Stimulated activated CD4-positive, alpha-beta T cell treated with anti-CD3 and anti-CD28 coated beads, Interleukin-12 subunit alpha, Interleukin-12 subunit beta, amount 100 ng/mL, for 4 hours (primary cell): ENCODE measurements around the gene FILIP1L.

Source experiments
- DNase-seq: peaks from one replicate; pipeline ENCODE4 v3.0.0-alpha.2; 2020

The FILIP1L gene

DNA sequence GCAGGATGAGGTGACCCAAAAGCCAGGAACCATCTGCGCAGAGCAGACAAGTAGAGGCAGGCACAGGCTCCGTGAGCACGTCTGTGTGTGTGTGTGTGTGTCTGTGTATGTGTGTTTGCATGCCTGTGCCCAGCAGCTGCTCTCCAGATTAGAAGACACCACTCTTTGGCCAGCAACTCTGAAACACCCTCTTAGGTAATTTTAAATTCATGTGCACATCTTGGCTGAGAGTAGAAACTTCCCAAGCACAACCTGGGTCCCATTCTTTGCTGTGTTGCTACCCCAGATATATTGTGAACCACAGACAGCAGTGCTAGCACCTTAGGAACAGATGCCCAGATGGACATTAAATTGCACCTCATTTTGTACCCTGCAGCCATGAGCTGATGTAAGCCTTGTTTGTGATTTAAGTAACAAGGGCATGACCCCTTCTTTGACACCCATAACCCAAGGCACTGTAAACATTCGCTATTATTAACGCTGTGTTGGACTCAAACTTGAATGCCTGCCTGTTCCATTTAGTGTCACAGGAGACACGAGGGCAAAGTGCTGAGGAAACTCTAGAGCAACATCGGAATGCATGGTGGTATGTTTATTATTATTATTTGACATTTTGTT, at the start of gene FILIP1L:
FILIP1L (minus strand) TSS at position 89 of the 618 bp plus-strand sequence.
- no peak for DNase-seq

DNA sequence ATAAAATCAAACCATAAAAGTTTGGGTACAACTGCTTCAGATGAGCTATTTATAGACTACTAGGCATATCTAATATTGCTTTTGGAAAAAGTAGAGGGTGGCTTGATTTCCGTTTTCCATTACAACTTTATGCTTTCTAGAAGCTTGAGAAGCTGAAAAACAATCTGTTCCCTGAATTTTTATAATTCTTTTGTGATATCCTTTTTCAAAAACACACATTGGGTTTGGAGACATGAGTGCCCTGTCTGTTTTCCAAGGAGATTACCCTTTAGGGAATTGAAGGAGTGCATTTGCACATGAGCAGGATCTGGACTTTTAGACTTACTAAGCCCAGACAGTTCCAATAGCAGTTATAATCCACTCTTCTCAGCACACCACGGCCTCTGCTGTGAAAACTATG, 49.5 kb upstream of the FILIP1L start:
- no peak for DNase-seq

DNA sequence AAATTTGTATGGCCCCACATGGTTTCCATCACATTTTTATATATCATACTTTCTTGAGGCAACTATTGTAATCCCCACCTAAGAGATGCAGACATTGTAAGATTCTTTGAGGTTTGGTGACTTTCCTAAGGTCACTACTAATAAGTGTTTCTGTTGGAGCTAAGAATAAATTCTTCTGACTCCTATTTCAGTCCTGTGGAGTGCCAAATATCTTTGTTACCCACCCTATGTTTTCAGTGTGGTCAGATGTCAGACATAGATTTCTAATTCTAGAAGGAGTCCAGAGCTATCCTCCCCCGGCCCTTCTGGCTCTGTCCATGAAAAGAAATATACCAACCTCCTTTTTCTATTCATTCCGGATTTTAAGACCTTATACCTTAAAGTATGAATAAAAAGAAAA, 46.2 kb upstream of the FILIP1L start:
- DNase-seq: no peak

DNA sequence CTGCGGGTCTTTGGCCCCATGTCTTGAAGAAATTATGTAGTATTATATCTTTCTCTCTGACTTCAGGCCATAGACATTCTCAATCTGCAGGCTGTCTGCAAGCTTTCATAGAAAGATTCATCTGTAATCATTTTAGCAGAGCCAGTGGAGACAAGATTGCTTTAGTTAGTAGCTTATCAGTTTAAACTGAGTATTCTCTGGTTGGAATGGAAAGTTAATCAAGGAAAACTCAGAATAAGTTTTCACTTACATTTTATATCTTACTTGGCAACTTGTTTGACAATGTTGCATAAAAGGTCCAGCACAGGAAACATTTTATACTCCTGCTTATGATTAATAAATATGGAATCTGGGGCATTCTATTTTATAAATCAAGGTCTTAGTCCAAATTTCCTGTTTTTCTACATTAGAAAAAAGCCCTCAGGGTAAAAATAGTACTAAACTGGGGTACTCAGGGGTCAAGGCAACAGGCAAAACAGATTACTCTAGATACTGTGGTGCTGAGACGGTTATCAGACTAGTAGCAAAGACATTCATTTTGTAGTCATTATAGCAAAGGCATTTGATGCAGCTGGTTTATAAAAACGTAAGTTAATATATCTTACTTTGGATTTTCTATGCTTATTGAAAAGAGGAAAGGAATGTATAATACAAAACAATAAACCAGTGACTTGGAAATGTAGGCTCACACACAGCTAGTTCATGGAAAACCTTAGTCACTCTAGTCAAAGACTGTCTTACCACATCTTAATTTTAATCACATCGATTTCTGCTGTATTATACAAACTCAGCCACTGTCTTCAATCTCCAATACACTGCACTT, 45.2 kb upstream of the FILIP1L start:
- DNase-seq: no peak

DNA sequence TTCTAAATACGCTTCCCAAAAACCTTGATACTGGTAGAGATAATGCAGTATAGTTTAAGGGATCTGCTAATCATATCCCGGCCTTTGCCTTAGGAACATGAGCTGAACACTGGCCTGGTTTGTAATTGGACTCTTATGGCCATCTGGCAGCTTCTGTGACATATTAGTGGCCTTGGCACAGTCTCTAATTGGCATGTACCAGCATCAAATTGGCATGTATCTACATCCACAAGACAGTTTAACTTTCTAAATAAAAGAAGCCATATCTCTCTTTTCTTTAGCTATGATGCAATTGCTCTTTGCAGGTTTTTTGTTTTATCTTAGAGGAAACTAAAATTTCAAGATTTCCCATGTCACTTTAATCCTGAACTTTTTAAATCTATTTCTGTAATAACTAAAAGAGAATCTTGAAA, 44.6 kb upstream of the FILIP1L start:
- DNase-seq: no peak

DNA sequence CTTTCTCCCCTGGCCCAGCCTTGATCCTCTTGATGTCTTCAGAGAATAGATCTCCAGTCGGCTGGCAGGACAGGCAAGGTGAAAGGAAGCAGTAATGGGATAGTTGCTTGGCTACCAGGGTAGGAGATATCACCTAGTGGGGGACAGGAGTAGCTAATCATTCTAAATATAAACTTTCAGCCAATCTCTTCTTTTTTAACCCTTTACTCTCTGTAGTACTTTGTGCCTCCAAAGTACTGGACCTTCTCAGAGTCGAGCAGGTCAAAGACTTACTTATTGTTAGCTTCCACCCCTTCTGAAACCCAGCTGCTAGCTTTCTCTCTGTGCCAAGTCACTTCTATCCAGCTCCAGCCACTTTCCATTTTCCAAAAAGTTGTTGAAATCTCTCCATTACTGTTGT, 43.4 kb upstream of the FILIP1L start:
- no peak for DNase-seq

DNA sequence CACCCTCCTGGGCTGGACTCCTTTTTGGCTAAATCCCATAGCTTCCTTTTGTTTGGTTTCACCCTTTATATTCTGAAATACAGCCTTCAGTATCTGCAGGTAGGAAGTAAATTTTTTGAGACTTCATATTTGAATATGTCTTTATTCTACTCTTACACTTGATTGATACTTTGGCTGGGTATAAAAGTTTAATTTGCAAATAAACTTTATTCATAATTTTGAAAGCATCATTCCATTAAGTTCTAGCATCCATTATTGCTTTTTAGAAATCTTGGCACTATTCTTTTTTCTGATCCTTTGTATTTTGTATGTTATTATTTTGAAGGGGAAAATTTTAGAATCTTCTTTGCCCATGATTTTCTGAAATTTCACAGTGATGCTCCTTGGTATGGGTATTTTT, 41.3 kb upstream of the FILIP1L start:
- no peak for DNase-seq

DNA sequence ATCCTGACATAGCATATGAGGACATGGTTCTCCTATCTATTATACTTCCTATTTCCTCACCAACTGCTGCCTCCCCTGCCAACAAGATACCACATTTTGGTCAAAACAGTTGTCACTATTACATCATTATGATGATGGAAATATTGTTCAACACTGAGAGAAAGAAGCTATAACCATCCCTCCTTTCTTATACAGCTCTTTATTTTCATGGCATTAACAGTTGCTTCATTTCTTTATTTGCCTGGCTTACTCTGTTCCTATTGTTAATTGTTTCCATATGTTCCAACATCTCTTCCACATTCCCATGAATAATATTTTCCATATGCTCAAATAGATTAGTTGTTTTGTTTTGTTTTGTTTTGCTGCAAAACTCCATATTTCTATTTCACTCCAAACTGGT, 40.8 kb upstream of the FILIP1L start:
- no peak for DNase-seq

DNA sequence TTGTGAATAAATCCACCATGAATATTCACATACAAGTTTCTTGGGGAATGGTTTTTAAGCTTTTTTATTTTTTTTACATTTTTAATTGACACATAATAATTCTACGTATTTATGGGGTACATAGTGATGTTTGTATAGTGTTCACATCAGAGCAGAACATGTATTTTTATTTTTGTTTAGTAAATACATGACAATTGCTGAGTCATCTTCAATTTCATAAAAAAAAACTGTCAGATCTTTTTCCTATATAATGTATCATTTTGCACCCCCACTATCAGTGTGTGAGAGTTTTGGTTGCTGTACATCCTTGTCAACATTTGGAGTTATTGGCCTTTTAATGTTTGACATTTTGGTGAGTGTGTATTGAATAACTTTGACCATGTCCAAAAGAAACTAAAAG, 39.9 kb upstream of the FILIP1L start:
- no peak for DNase-seq

DNA sequence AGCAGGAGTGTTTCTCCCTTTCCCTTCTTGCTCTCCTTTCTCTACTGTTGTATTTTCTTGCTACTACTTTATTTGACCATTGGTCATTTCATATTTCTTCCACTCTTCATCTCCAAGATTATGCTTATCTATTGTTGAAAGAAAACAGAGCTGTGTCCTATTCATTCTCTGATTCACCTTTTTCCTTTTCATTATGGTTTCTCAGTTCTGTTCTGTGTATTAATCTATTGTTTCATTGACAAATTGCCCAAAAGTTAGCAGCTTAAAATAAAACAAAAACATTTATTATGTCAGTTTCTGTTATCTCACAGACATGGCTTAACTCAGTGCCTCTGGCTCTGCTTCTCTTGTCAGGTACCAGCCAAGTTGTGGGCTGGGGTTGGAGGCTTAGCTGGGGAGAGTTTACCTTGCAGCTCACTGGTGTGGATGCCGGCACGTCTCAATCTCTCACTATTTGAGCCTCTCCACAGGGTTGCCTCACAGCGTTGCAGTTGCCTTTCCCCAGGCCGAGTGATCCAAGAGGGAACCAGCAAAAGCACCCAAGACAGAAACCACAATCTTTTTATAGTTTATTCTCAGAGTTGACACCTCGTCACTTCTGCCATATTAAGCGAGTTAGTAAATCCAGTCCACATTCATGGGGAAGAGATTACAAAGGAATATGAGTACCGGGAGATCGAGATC, 36.9 kb upstream of the FILIP1L start:
- no peak for DNase-seq

DNA sequence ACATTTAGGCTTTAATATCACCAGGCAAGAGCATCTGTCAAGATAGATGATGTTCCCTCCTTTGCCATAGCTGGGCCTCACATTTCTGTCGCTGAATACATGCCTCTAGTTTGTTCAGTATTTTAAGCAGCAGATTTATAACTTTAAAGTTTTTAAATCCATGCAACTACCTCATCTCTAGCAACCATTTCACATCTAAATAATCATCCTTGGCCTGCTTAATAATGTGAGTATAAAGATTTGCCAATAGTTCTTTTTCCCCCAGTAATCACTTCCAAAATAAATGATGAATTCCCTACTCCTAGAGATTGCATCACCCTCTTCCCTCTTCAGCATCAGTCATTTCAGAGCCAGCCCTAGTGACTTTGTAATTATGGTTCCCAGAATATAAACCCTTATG, 36.2 kb upstream of the FILIP1L start:
- no peak for DNase-seq

DNA sequence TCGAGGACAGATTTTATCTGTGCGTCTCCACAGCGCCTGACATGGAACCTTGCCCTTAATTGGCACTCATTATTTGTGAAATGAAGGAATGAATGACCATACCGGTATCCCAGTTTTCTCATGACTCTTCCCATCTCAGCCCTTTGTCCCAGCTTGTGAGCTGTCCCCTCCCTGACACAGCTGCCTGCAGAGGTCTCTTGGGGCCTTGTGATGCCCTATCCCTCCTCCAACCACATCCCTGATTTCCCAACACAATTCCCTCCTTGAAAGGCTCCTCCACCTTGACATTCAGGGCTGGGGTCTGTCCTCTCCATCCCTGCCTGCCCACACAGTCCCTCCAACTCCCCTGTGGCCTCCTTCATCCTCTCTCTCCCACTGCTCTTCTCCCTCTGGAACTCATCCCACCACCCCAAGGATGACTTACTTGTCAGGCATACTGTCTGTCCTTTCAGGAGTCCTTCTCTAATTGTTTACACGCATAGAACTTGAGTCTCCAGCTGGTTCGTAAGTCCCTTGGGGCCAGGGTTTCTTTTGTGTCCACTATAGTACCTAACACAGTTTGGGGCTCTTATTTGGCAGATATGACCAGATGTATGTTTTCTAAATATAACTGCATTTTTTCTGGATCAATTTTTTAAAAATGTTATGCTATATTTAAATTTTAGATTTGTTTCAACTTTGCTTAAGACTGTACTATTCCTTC, 35.6 kb upstream of the FILIP1L start:
- DNase-seq: no peak

DNA sequence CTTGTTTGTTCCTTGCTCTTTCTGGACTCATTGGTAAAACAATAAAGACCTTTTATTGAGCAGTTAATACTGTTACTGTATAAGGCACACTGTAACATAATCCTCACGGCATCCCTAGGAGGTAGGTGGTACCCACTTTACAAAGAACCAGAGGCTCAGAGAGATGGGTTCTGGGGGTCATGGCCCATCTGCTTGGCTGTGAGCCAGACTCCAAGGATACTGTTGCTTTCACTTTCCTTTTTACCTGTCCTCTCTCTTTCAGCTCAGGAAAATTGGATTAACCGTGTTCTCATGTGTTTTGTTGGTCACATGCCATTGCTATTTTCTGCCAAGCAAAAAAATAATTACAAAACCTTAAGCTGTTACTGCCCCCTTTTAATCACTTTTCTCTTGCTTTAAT, 34.8 kb upstream of the FILIP1L start:
- no peak for DNase-seq

DNA sequence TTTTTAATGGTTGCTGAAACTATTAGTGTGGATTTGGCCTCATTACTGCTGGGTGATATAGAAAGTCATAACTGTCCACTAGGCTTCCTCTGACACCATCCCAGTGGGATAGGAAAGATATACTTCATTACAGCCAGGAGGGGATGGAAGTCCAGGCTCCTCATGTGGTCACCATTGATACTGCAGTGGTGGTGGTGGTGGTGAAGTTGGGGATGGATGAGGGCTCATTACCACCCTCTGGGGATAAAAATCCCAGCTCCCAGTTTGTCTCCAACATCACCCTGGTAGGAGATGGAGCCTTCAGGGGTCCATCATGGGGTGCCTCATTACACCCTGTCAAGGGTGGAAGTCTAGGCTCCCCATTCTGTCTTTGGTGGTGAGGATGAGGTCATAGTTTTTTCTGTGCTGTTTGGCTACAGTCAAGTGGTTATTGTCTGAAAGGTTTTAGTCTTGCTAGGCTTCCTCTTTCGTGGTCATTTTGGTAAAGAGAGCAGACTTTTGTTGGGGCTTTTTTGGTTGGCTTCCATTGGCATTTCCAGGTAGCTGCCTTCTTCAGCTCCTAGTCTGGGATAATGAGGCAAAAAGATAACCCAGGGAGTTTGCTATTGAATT, 30.1 kb upstream of the FILIP1L start:
- no peak for DNase-seq

DNA sequence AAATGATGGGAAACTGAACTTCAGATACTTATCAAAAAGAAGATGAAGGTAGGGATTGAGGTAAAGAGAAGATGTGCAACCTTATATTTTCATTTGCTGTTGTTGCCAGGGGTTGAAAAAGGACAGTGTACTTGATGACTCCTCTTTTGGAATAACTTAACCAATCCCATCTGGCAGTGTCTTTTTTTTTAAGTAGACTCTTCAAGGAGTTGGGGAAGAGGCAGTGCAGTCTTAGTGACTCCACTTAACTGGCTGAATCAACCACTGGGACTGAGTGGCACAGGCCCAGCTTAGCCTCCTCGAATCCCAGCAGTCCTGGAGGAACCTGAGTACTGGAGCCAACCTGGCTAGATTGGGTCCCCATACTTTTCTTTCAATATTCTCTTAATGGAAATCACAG, 27.3 kb upstream of the FILIP1L start:
- no peak for DNase-seq

DNA sequence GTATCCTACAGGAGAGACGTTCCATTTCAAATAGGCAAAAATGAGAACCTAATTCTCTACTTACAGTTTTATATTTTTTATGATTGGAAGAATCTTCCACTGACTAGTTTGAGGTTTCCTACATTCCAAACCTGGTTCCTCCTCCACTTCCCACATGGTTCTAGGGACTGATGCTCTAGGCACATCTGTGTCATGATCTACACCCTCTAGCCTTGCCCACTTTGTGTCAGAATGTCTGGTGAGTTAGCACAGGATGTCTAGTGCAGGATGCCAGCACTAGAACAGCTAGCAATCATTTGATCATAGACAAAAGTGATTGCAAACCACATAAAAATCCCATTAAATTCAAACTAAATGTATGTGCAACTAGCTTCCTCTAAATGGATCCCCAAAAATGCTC, 26.7 kb upstream of the FILIP1L start:
- DNase-seq: no peak

DNA sequence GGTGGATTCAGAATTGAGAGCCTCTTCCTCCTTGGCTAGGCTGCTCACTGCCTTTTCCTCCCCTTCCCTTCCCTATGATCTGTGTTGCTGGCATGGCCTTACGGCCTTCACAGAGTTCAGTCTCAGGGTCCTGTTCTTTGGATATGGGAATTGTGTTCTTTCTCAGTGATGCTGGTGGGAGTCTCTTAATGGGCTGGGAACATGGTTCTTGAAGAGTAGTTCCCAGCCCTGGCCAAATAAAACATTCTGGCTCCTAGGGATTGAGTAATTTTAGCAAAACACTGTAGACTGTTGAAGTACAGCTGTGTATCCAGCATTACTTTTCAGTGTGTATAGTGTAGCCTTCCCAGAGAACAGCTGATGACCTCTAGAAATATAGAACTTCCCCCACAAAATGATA, 22.6 kb upstream of the FILIP1L start:
- DNase-seq: no peak

DNA sequence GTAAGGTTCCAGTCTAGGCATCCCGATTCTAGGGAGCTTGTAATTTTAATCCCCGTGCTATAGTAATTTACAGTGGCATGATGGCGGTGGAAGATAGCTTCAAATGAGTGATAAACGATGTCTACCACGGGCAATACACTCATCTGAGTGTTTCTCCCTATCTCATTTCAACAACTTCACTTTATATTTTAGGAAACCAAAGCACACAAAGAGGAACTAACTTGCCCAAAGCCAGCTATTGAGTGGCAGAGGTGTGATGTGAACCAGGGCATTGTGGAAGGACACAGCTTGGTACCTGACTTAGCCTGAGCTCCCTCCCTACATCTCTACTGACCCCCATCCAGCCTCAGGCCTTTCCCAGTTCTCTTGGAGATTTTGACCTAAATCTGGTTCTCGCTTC, 16.9 kb upstream of the FILIP1L start:
- DNase-seq: no peak

DNA sequence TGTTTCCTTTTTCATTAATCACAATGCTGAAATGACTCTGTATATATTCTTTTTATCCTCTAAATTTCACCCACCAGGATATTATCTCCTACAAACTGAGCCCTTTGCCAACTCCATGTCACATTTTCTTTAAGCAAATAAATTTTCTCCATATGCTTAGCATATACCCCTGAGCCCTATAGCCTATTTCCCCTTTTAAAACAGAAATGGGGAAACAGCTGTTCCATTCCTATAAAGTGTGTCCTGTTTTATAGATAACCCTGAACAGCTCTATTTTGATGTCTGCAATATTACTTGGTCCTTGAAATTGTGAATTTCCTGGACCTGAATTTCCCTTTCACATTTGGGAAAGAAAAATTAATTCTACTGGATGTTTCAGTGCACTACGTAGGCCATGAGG, 15.6 kb upstream of the FILIP1L start:
- no peak for DNase-seq

DNA sequence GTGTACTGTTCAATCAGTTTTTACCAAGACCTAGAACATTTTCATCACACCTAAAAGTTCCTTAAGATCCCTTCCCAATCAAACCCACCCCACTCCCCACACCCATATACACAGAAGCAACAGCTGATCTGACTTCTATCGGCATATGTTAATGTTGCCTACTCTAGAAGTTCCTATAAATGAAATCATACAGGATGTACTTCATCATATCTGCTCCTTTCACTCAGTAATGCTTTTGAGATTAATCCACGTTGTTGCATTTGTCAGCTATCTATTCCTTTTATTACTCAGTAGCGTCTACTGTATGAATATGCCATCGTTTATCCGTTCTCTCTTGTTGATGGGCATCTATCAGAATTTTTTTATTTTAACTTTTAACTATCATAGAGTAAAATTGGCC, 14.3 kb upstream of the FILIP1L start:
- no peak for DNase-seq

DNA sequence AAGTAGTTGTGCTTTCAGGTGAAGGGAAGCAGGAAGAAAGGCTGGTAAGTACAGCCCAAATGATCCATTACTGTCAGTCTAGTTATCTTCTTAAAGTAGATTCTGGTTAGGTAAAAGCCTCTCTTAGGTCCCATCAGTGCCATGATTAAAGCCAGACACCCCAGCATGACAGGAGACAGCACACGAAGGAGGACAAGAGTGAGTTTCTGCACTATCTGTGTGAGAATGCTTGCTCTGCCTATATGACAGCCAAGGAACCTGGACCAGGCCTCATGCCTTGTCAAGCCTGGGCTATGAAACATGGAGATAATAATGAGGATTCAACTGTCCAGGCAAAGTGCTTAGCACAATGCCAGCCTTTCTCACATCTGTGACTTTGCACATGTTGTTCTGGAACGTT, 13.5 kb upstream of the FILIP1L start:
- no peak for DNase-seq

DNA sequence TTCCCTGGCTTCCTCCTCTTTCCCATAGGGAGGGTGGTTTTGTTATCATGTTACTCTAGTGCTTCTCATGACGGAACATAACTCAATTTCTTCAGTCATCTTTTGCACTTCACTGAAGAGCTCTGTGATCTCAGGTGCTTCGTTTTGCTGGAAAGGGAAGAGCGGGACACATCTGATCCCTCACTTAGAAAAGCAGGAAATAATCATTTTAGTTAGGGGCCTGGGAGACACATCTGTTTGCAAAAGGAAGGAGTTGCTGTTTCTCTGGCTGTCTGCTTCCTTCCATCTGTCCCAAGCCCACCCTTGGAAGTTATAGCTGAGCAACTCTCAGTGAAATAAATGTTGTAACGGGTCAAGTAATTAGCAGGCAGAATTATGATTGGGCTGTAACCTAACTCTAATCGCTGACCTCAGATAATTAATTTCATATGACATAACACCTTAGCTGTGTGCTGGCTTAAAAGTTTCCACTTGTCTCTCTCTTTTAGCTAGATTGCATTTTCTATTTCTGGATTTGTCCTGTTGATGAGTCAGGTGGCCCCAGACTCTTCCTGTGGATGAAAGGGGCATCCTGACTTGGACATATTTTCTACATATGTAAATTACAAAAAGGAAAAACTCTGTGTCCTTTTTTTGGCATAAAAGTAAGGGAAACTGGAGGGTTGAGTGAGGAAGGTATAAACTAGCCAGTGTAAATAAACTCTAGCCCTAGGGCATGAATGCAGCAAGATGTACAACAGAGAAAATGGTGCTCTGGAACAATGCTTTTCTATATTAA, 11.0 kb upstream of the FILIP1L start:
- DNase-seq: no peak
